ENCODE measurements around the gene AGO4. TPM values are rescaled to one million over a fixed set of nuclear protein-coding genes. Genes with fewer than 3 reads are reported as not detected.
"Not testable (repeated sequence)": the region's sequence is repeated elsewhere in the genome, so short reads cannot be mapped to it uniquely, and the experiment has no call there.

AGO4 gene
- total RNA-seq, 3 donors from 2014 or later (not counting 1 experiment from before 2014, with no cell fraction given): 21.8 to 32.0 (median 31.7) TPM

DNA sequence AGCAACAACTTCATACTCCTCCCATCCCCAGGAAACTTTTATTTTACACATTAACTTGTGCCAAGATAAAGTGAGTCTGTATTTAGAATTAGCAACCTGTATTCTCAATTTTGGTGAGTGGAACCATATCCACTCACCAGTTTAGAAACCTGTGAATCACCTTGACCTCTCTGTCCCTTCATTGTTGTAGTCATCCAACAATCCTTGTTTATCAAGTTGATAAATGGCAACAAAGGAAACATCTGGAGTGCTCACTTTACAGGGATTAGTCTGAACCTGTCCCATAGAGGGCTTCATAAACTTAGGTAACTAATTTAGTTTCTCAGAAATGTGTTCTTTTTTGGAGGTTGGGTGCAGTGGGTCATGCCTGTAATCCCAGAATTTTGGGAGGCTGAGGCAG, 34.1 kb upstream of the AGO4 start:
- Mint-ChIP-seq H3K4me3 (no peak overlapping the region), H3K27me3 (ENCODE audit: low read depth in 2 of 2) (no peaks in the 10 kb centered on the region), H3K4me1 (peaks cover 5 to 7% of the 10 kb centered on the region in 2 donors), H3K27ac (no peak overlapping the region), H3K36me3 (no peaks in the 10 kb centered on the region), H3K9me3 (no peaks in the 10 kb centered on the region)
- Histone ChIP-seq H3K27me3 (ENCODE audit: control insufficient read depth, insufficient read depth, low read length) (no peaks in the 10 kb centered on the region), H3K9me3 (ENCODE audit: control insufficient read depth, insufficient read depth, low read length) (no peaks in the 10 kb centered on the region), H3K27ac (ENCODE audit: low read length) (no peak overlapping the region), H3K36me3 (ENCODE audit: control insufficient read depth, insufficient read depth, low read length) (no peaks in the 10 kb centered on the region), H3K4me3 (ENCODE audit: low read length) (no peak overlapping the region), H3K4me1 (ENCODE audit: control insufficient read depth, insufficient read depth, low read length) (peaks cover 10% of the 10 kb centered on the region)
- DNase-seq (no peak), ATAC-seq (no peak)
- no peak for TF ChIP-seq CTCF (IDR thresholded peaks at IDR 0.05)
- intact Hi-C loops (cut with micrococcal nuclease): loop anchor here (1.0 to 5.0 kb wide), 4 partner anchors 46 to 986 kb away; no protein-coding TSS in a partner anchor

DNA sequence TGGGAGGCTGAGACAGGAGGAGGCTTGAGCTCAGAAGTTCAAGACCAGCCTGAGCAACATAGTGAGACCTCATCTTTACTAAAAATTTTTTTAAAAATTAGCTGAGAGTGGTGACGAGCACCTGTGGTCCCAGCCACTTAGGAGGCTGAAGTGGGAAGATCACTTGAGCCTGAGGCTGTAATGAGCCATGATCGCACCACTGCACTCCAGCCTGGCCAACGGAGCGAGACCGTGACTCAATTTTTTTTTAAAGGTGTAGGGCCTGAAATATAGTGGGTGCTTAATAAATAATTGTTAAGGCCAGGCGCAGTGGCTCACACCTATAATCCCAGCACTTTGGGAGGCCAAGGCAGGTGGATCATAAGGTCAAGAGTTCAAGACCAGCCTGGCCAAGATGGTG, 31.6 kb upstream of the AGO4 start:
- H3K27me3 Mint-ChIP-seq (ENCODE audit: low read depth in 2 of 2); ATAC-seq; H3K36me3 ChIP-seq (ENCODE audit: control insufficient read depth, insufficient read depth, low read length); H3K4me1 Mint-ChIP-seq; H3K9me3 Mint-ChIP-seq; intact Hi-C loops (cut with micrococcal nuclease); H3K9me3 ChIP-seq (ENCODE audit: control insufficient read depth, insufficient read depth, low read length); DNase-seq; H3K27me3 ChIP-seq (ENCODE audit: control insufficient read depth, insufficient read depth, low read length); H3K27ac Mint-ChIP-seq; H3K4me3 Mint-ChIP-seq; H3K27ac ChIP-seq (ENCODE audit: low read length); H3K4me3 ChIP-seq (ENCODE audit: low read length); H3K36me3 Mint-ChIP-seq: not testable (repeated sequence)
- peaks cover 13% of the 10 kb centered on the region for H3K4me1 ChIP-seq (ENCODE audit: control insufficient read depth, insufficient read depth, low read length)
- 96% methylated on average over 6 of the region's 6 CpGs for WGBS (ENCODE audit: insufficient coverage)

DNA sequence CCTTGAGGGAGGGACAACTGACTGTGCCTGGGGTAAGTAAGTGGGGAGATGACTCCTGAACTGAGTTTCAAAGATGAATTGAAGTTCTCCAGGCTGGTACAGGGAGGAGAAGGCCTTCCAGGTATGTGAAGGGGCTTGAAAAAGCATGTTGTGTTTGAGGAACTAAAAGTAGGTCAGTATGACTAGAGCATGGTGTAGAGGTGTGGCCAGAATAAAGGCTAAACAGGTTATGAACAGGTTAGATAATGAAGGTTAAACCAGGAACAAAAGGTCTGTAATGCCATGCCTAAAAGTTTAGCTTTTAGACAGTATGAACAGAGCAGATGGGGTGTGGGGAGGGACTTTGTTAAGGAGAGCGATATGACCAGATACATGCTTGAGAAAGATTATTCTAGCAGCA, 30.7 kb upstream of the AGO4 start:
- no peak overlapping the region for H3K27ac ChIP-seq (ENCODE audit: low read length)
- Mint-ChIP-seq H3K27me3 (ENCODE audit: low read depth in 2 of 2) (no peaks in the 10 kb centered on the region), H3K27ac (no peak overlapping the region), H3K9me3 (no peaks in the 10 kb centered on the region), H3K36me3 (no peaks in the 10 kb centered on the region), H3K4me1 (peaks cover 0 to 5% of the 10 kb centered on the region in 2 donors), H3K4me3 (no peak overlapping the region)
- H3K4me1 ChIP-seq (ENCODE audit: control insufficient read depth, insufficient read depth, low read length): peaks cover 13% of the 10 kb centered on the region
- no peak for TF ChIP-seq CTCF (IDR thresholded peaks at IDR 0.05)
- intact Hi-C loops (cut with micrococcal nuclease): no loop called here
- H3K9me3 ChIP-seq (ENCODE audit: control insufficient read depth, insufficient read depth, low read length): no peaks in the 10 kb centered on the region
- H3K4me3 ChIP-seq (ENCODE audit: low read length): no peak overlapping the region
- no peaks in the 10 kb centered on the region for H3K36me3 ChIP-seq (ENCODE audit: control insufficient read depth, insufficient read depth, low read length)
- no peak for DNase-seq
- no peak for ATAC-seq
- 97% methylated on average over 1 of the region's 1 CpG for WGBS (ENCODE audit: insufficient coverage)
- H3K27me3 ChIP-seq (ENCODE audit: control insufficient read depth, insufficient read depth, low read length): no peaks in the 10 kb centered on the region

DNA sequence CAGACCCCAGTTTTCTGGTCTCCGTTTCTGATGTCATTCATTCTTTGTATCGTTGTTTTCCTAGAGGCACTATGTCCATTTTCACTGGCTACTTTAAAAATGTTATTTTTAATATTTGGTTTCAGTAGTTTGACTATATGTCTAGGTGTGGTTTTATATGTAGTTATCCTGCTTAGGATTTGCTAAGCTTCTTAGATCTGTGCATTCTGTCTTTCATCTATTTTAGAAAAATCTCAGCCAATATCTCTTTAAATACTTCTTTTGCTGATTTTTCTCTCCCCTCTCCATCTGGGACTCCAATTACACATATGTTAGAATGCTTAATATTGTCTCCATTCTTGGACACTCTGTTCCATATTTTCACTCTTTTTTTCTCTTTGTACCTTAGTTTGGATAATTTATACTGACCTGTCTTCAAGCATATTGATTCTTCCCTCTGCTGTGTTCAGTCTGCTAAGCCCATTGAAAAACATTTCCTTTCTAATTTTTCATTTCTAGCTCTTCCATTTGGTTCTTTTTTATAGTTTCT, 24.7 kb upstream of the AGO4 start:
- H3K27me3 Mint-ChIP-seq (ENCODE audit: low read depth in 2 of 2): peaks cover 0 to 3% of the 10 kb centered on the region in 2 donors

DNA sequence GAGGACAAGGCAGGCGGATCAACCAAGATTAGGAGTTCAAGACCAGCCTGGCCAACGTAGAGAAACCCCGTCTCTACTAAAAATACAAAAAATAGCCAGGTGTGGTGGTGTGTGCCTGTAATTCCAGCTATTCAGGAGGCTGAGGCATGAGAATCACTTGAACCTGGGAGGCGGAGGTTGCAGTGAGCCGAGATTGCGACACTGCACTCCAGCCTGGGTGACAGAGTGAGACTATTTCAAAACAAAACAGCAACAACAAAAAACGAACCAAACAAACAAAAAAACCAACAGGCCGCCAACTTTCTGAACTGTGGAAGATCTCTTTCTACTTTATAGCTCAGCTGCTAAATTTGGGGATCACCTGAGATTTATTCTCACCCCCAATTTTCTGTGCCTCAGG, 23.5 kb upstream of the AGO4 start:
- H3K27ac ChIP-seq (ENCODE audit: low read length); H3K9me3 Mint-ChIP-seq; H3K27me3 ChIP-seq (ENCODE audit: control insufficient read depth, insufficient read depth, low read length); H3K27me3 Mint-ChIP-seq (ENCODE audit: low read depth in 2 of 2); H3K9me3 ChIP-seq (ENCODE audit: control insufficient read depth, insufficient read depth, low read length); H3K36me3 ChIP-seq (ENCODE audit: control insufficient read depth, insufficient read depth, low read length); H3K4me1 ChIP-seq (ENCODE audit: control insufficient read depth, insufficient read depth, low read length); DNase-seq; H3K4me1 Mint-ChIP-seq; H3K4me3 Mint-ChIP-seq; ATAC-seq; intact Hi-C loops (cut with micrococcal nuclease); H3K36me3 Mint-ChIP-seq; H3K4me3 ChIP-seq (ENCODE audit: low read length); H3K27ac Mint-ChIP-seq: not testable (repeated sequence)
- WGBS (ENCODE audit: insufficient coverage): 90% methylated on average over 5 of the region's 8 CpGs

More for the DNA sequence above, 24.7 kb upstream of the AGO4 start:
- no peak overlapping the region for H3K27ac Mint-ChIP-seq
- peaks cover 0 to 5% of the 10 kb centered on the region in 2 donors for H3K4me1 Mint-ChIP-seq
- intact Hi-C loops (cut with micrococcal nuclease): no loop called here
- Histone ChIP-seq H3K36me3 (ENCODE audit: control insufficient read depth, insufficient read depth, low read length) (no peaks in the 10 kb centered on the region), H3K9me3 (ENCODE audit: control insufficient read depth, insufficient read depth, low read length) (no peaks in the 10 kb centered on the region), H3K27ac (ENCODE audit: low read length) (no peak overlapping the region), H3K4me1 (ENCODE audit: control insufficient read depth, insufficient read depth, low read length) (peaks cover 11% of the 10 kb centered on the region), H3K4me3 (ENCODE audit: low read length) (no peak overlapping the region), H3K27me3 (ENCODE audit: control insufficient read depth, insufficient read depth, low read length) (no peaks in the 10 kb centered on the region)
- H3K36me3 Mint-ChIP-seq: no peaks in the 10 kb centered on the region
- 100% methylated on average over 1 of the region's 2 CpGs for WGBS (ENCODE audit: insufficient coverage)
- no peak overlapping the region for H3K4me3 Mint-ChIP-seq
- no peak for ATAC-seq
- no peak for DNase-seq
- H3K9me3 Mint-ChIP-seq: no peaks in the 10 kb centered on the region
- no peak for TF ChIP-seq CTCF (IDR thresholded peaks at IDR 0.05)

All from natural killer cell (primary cell).